NK-92 treated with Interleukin-12 subunit alpha and Interleukin-12 subunit beta, amount 100 ng/mL, for 24 hours (cell line): ENCODE results near the gene TRIM63.

Experiments used
- DNase-seq: peaks from one replicate; lab custom pipeline; 2025; lab: John Stamatoyannopoulos, UW

Gene TRIM63

DNA sequence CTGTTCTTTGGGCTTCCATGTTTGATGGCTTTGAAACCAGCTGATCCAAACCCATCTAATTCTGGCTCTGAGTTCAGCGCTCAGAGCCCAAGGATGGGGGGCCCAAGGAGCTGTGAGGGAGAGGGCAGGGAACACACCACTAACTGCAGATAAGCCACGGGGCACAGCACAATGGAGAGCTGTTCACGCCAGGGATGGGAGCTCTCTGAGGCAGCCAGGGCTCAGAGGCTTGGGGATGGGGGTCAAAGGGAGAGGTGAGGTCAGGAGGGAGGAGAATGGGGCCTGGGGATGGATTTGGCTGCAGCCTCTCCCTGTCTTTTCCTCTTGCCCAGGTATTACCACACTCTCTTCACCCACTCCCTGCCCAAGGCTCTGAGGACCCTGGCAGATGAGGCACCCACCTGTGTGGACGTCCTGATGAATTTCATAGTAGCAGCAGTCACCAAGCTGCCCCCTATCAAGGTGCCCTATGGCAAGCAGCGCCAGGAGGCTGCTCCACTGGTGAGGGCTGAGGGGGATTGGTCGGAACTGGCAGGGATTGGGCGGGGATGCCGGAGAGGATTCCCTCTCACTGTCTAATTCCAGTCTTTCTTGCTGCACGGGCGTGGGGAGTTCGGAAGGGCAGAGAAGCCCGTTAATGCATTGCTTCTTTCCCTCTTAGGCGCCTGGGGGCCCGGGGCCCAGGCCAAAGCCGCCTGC, 32.8 kb downstream of the TRIM63 start:
- no peak for DNase-seq

- DNase-seq = no peak
Measured at GRCh38 chr1:26032656-26033357, 34.6 kb downstream of the TRIM63 start.

DNA sequence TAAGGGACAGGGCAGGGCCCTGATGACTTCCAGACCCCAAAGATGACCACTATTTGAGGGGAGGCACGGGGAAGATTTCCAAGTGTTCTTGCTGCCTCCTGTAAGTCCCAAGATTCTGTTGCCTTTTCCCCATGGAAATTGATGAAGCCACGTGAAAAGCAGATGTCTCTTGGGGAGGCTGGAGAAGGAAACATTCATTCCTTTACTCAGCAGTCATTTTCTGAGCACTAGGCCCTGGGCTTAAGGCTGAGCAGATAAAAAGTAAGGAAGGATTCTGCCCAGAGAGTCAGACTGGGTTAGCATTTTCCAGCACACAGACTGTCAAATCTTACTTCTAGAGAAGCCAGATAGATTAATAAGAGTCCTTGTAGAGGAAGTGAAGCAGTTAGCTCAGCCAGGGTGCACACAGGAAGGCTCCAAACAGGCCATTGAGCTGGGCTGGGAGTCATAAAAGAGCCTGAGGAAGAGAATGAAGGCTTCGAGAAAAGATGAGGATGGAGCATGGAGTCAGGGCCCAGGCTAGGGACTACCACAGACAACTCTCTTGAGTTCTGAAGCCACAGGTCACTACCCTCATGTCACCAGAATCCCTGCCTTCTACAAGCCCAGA, 35.7 kb downstream of the TRIM63 start:
- no peak for DNase-seq

GRCh38 chr1:26031196-26031595, 36.2 kb downstream of the TRIM63 start:
- DNase-seq = no peak

DNA sequence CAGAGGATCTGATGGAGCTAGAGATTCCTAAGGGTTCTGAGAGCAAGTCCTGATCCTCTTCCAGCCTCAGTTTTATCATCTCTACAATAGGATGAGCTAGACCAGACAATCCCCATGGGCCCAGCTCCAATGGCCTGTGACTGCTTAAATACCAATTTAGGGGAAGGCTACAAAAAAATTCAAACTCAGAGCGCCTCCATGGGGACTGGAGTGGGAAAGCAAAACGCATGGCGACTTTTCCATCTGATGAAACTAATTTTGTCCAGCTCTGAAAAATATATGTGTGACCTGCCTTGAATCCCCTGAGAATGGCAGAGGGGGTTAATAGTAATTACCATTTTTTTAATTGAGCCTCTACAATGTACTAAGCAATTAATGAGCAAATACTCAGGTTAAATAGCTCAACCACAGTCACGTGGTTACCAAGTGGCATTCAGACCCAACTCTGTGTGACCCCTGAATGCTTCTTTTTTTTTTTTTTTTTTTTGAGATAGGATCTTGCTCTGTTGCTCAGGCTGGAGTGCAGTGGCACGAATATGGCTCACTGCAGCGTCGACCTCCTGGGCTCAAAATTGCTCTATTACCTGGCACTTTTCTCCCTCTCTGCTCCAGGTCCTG, 37.5 kb downstream of the TRIM63 start:
- DNase-seq = no peak

- DNase-seq = no peak
Measured at GRCh38 chr1:26029054-26029863, 38.2 kb downstream of the TRIM63 start.

- no peak for DNase-seq
Measured at GRCh38 chr1:26028490-26028980, 38.9 kb downstream of the TRIM63 start.

GRCh38 chr1:26027716-26028489, 39.5 kb downstream of the TRIM63 start:
- DNase-seq = no peak

DNA sequence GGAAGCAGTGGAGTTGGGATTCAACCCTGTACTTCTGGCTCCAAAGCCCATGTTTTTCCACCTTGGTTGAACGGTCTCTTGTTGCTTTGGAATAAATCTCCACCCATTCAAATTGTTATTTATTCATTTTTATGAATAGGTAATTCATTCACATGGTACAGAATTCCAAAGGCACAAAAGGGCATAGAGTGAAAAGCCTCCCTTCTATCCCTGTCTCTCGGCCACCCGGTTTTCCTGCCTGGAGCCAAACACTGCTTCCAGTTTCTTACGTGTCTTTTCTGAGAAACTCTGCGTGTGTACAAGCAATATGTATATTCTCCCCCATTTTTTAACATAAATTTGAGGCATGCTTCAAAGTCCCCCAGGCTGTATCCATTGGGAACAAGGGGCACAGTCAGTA, 41.9 kb downstream of the TRIM63 start:
- DNase-seq = no peak

DNA sequence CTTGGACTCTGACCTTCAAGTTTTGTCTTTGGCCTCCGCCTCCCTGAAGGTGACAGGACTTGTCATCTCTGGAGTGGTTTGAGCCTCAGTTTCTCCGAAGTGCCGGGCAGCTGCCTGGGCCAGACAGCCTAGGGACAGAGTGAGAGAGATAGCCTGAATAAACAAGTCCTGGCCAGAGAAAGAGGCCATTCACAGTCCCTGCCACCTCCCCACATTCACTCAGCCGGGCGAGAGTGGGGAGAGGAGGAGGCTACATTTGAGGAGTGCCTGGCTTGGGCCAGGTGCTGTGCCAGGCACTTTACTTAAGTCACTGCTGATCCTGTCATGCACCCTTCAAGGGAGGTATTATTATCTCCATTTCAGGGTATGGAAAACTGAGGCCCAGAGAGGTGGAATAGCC, 42.4 kb downstream of the TRIM63 start:
- no peak for DNase-seq

DNA sequence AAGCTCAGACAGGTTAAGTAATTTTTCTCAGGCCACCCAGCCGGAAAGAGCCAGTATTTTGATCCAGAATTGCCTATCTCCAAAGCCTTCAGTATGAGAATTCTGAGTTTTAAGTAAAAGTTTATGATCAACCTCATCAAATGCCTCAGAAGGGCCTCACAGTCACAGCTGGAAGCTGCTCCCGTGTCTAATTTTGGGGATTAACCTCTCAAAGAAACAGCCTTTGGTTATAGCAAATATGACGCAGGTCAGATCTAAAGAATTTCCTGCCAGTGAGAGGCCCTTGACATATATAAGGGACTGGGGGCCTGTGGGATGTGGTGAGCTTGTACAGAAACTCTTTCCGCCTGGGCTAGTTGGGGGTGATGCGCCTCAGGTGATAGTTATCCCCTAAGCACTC, 43.6 kb downstream of the TRIM63 start:
- no peak for DNase-seq

DNA sequence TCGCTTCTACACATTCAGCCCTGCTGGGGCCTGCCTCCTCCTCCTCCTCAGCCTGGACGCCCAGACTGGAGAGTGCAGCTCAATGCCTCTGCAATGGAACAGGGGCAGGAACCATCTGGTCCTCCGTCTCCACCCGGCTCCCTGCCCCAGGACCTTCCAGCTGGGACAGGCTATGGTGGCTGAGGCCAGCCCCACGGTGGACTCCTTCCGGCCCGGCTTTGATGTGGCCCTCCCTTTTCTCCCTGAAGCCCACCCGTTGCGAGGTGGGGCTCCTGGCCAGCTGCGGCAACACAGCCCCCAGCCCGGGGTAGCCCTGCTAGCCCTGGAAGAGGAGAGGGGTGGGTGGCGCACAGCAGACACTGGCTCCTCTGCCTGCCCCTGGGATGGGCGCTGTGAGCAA, 44.4 kb downstream of the TRIM63 start:
- no peak for DNase-seq

- no peak for DNase-seq
Measured at GRCh38 chr1:26022404-26022779, 45.0 kb downstream of the TRIM63 start.

DNA sequence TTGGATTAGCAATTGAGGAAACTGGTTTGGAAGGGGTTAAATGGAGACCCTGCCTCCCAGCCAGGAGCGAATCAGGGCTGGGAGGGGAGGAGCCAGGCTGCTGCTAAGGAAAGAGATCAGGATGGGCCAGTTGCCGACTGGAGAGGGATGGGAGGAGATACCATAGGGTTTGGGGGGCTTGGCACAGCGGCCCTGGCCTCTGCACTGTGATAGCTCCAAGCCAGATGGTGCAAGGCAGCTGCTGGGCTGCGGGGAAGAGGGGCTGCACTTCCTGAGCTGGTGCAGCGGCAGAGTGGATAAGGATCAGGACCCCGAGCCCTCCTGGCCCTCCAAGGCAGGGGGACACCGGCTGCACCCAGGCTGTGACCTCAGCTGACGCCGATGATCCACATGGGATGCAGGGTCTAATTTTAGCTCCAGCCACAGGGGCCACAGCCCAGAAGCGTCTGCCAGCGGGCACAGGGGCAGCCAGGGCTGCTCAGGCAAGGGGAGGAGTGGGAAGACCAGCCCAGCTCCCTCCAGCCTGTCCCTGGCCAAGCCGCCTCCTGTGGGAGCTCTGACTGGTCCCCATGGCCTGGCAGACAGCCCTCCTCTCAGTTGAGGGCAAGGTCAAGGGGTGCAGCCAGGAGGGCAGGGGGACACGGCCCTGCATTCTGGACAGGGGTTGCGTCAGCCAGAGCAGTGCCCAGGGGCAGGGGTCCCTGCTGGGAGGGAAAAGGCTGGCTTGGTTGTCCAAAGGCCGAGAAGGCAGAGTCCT, 45.6 kb downstream of the TRIM63 start, which contains the start of gene EXTL1:
EXTL1 (plus strand) TSS at position 129 of the 757 bp plus-strand sequence. CDS start 872 bp downstream, outside the sequence.
- no peak for DNase-seq

- DNase-seq = no peak
Measured at GRCh38 chr1:26020941-26021646, 46.3 kb downstream of the TRIM63 start.

DNA sequence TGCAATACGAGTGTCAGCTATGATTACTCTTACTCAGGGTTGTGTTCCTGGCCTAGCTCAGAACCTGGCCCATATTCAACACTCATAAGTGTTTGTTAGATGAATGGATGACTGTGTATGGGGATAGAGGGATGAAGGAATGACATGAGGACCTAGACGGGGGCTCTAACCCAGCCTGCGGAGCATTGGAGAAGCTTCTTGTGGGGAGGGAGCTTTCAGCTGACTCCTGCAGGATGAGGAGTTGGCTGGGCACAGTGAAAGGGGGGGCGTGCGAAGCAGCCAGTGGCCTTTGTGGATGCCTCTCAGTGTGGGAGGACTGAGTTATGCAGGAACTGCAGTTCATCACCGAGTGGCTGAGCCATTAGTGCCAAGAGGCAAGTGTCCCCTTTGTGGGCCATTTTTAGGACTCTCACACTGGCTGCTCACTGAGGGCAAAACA, 47.1 kb downstream of the TRIM63 start:
- DNase-seq = no peak

GRCh38 chr1:26019641-26020315, 47.7 kb downstream of the TRIM63 start:
- no peak for DNase-seq

DNA sequence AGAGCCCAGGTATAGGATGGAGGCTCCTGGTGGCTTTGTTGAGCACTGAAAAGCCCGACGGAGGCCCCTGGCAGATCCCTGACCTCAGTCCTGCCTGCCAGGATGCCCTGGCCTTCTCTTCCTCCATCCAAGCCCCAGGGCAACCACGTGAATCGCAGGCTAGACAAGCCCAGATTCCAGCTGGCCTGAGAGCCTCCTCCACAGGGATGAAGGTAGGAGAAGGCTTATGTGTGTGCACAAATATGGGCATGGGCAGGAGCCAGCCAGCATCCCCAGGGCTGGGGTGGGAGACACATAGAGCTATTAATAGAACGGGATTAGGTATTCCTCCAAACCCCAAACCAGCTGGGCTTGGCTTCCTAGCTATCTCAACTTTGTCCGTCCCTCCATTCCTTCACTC, 49.8 kb downstream of the TRIM63 start:
- no peak for DNase-seq

DNA sequence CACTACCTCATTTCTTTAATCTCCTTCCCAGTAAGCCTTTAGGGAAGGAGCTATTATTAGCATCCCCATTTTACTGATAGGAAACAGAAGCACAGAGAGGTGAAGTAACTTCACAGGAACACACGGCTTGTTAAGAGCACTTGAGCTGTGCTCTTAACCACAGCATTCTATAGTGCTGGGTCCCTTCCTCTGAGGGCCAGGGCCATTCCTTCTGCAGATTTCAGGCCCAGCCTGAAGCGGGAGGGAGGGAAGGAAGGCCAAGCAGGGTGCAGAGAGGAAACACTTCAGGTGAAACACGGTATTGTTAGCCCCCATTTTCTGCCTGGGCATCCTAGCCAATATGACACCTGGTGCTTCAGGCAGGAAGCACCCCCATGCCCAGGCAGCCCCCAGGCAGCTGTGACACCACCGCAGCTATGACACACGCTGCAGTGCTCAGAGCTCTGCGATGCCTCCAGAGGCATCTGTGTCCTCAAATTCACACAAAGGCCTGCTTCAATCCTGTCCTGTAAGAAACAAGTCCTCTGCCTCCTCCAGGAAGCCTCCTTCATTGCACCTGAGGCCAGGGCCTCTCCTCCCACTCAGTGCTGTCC, 50.4 kb downstream of the TRIM63 start:
- no peak for DNase-seq
